Activated T-cell treated with anti-CD3 and anti-CD28 coated beads for 4 hours (primary cell): ENCODE data around the gene TAF4B.
"Not testable (repeated sequence)": the region's sequence is repeated elsewhere in the genome, so short reads cannot be mapped to it uniquely, and the experiment has no call there.

Experiments used
- DNase-seq: peaks from one replicate; pipeline ENCODE4 v3.0.0-alpha.2; 2020

The TAF4B gene

DNA sequence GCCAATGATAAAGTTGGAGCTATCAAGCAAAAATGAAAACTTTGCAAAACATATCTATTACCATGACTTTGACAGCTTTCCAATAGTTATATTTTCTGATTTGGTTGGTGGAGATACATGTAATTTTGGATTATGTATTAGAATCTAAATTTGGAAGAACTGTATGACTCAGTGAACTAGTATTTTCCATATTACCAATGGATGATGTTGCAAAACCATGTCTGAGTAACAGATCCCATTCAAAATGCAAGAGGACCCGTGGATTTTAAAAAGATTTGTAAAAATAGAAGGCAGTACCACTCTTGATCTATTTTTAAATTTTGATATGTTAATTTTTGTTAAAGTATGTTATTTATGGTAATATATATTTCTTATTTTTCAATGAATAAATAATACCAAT, 83.0 kb downstream of the TAF4B start:
- DNase-seq: no peak

DNA sequence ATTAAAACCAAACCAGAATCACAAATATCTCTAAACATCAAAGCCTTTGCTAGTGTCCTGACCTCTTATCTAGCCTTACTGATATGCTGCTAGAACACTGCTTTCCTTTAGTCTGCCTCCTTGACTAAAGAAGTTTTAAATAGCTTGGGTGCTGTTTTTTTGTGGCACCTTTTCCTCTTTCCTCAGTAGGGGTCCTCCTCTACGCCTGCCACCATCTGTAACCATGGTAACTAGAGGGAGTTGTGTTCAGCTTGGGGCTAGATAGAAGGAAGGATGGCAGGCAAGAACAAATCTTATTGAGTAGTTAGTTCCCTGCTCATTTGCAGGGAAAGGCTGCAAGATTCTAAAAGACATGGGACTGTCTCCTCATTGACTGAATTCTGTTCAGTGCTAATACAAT, 86.0 kb downstream of the TAF4B start:
- DNase-seq: no peak

DNA sequence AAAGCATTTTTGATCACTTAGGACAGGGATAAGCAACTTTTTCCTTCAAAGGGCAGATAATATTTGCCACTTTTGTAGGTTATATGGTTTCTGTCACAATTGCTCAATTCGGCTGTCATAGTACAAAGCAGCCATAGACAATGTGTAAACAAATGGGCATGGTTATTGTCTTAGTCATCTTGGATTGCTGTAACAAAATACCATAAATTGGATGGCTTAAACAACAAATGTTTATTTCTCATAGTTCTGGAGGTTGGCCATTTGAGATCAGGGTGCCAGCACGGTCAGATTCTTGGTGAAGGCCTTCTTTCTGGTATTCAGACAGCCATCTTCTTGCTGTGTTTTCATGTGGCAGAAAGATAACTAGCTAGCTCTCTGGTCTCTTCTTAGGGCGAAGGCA, 91.2 kb downstream of the TAF4B start:
- DNase-seq: no peak

DNA sequence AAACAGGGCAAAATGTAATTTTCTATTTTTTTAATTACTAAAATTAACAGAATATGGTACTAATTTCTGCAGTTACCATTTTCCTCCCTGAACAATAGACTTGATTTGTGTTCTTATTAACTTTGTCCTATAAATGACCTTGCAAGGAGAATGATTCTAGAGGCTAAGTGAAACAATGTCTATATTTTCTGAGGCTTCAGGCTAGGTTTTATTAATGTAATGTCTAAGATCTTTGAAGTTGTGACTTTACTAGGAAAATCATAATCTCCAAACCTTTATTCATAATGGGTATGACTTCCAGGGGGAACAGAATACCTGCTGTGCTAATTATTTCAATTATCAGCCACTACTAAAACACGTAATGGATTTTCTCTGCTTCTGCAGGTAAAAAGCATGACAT, 94.4 kb downstream of the TAF4B start:
- DNase-seq: no peak

DNA sequence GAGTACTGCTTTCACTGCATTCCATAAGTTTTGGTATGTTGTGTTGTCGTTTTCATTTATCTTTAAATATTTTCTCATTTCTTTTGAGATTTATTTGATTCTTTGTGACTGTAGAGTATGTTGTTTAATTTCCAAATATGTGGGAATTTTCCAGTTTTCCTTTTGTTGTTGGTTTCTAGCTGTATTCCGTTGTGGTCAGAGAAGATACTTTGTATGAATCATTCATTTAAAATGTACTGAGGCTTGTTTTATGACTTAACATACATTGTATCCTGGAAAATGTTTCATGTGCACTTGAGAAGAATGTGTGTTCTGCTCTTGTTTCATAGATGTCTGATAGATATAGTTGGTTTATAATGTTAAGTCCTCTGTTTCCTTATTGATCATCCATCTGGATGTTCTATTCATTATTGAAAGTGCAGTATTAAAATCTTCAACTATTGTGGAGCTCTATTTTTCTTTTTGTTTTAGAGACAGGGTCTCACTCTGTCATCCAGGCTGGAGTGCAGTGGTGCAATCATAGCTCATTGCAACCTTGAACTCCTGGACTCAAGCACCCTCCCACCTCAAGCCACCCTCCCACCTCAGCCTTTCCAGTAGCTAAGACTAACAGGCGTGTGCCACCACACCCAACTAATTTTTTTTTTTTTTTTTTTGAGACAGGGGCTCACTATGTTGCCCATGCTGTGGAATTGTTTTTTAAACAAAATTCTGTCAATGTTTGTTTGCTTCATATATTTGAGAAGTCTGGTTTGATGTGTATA, 96.8 kb downstream of the TAF4B start:
- DNase-seq: no peak

DNA sequence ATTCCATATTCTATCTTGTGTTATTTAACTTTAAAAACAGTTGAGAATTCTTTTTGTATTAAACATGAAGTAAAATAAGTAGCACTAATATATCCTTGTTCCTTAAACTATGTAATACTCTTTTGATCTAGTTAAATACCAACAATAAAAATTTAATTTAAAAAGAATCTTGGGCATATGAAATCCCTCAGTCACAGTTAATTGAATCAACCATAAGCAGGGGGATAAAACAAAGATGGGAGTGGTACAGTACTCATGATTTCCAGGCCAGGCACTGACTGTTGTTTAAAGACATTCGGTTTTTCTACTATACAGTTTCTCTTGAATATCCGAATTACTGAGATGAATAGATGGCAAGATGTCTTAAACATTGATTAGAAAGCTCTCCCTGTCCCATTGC, 99.5 kb downstream of the TAF4B start:
- no peak for DNase-seq

DNA sequence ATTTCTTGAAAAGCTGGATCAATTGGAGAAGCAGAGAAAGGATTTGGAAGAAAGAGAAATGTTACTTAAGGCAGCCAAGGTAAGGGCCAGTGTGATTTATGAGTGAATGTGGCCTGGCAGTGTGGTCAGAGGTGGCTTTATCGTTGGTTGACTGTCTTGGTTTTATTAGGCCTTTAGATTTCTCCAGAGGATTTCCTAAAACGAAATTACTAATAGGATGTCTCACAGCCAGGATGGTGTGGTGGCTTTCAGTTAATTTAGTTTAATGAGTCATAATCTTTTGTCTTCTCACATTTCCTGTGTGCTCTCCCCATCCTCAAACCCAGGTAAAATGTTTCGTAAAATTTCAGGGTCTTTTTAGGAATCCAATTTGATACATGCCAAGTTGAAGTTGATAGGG, 100.8 kb downstream of the TAF4B start:
- DNase-seq: no peak

DNA sequence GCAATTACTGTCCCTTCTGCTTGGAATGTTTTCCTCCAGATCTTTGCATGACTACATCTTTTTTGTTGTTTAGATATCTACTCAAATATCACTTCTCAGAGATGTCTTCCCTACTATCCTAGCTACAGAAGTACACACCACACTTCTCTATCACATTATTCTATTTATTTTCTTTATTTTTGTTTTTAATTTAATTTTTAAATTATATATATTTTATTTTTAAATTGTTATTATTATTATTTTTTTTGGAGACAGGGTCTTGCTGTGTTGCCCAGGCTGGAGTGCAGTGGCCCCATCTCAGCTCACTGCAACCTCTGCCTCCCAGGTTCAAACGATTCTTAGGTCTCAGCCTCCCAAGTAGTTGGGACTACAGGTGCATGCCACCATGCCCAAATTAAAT, 106.7 kb downstream of the TAF4B start:
- DNase-seq: no peak

DNA sequence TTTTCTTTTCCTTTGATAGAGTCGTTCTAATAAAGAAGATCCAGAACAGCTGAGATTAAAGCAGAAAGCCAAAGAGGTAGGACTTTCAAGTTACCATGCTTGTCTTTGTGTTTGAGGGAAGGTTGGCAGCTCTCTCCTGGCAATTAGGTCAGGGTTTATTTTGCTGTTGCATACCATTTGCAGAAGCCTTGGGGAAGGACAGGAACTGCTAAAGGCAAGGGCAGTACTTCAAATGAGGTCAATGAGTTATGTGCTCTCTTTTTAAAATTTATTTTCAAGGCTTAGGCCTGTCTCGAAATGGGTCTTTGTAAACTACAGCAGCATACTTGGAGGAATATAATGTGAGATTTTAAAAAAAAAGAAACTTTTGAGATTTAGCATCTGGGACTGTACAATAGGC, 108.9 kb downstream of the TAF4B start:
- DNase-seq: no peak

DNA sequence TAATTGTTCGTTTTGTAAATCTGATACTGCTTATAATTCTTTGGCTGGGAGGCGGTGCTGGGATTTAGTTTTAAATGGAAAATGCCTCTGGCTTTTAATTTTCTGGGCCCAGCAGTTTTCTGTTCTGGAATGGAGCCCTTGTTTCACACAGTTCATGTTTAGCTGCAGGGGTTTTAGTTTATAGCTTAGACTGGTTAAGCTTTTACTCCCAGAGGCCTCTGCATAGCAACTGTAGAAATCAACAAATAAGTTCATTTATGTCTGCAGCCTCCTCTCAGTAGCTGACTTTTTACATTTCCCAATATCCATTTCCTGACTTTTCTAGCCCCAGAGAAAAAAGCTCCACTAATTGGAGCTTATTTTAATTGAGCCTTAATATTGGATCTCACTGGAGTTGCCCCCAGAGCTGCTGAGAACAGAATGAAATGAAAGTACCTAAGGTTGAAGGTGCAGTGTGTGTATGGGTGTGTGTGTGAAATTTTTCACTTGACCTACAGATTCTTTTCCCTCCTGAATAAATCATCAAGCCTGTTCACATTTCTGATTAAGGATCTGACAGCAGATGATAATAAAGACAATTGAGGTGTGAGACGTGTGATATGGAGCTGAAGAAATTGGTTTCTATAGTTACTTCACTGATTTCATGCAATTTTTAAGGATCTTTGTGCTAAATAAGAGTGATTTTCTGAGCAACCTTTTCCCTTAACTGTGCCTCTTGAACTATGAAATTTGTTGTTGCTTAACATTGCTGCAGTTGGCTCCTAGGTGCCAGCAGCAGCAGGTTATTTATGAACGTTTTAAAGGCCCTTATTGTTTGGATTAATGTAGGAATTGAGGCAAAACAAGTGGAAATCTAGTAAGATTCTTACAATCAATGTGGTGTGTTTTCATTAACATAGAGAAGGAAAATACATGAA, 109.6 kb downstream of the TAF4B start:
- DNase-seq: no peak

DNA sequence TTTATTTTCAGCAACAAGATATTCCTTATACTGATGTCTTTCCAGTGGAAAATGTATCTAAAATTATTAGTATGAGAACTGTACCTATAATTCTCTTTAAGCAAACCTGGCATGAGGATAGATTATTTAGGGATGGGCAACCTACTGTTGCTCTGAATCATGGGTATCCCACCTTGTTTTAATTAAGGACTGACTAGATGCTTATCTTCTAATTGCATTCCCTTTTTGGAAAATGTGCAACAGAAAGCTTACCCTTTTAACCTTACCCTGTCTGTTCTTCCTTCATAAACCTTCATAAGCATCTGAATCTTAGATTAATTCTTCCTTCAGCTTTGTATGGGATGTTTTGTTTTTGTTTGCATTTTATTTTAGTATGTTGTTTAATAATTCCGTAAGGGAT, 110.3 kb downstream of the TAF4B start:
- DNase-seq: no peak

DNA sequence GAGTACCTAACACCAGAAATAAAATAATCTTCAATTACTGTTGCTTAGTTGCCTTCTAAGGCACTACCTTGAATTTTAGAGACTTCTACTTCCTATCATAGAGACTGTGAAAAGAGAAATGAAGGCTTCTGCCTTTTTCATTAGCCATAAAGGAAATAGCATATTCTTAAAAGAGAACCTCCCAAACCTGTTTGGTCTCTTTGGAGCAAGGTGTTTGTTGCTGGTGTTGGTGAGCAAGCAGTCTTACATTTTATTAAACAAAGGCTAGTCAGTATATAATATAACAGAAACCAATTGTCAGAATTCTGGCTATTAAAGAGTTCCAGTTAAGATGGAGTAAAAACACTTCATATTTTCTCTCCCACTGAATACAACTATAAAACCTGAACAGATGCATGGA, 116.4 kb downstream of the TAF4B start:
- DNase-seq: no peak

DNA sequence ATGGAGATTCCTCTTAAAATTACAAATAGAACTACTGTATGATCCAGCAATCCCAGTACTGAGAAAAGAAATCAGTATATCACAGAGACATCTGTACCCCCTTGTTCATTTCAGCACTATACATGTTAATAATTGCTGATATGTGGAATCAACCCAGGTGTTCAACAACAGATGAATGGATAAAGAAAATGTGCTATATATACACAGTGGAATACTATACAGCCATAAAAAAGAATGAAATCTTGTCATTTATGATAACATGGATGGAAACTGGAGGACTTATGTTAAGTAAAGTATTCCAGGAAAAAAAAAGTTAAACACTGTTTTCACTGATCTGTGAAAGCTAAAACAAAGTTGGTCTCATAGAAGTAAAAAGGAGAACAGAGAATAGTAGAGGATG, 124.7 kb downstream of the TAF4B start:
- no peak for DNase-seq

DNA sequence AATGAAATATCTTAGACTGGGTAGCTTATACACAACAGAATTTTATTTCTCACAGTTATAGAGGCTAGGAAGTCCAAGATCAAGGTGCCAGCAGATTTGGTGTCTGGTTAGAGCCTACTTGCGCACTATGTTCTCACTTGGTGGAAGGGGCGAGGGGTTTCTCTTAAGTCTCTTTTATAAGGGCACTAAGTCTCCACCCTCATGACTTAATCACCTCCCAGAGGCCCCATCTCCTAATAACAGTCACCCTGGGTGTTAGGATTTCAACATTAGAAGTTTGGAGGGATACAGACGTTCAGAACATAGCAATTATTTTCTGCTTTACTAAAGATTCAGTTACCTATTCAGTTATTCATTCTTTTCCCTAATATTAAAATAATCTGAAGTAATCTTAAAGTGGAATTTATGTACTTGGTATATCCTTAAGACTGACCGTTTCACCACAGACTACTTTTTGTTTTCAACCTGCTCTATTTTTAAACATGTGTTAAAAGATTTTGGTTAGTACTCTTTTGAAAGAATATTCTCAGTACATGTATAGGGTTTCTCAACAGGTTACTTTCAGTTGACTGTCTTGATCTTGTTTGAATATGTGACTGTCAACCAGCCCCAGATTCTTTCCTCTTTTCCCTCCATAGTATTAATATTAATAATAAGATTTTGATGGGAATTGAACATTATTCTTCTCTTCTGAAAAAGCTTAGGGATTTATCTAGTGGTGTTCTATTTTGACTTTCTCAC, 130.0 kb downstream of the TAF4B start:
- DNase-seq: no peak

DNA sequence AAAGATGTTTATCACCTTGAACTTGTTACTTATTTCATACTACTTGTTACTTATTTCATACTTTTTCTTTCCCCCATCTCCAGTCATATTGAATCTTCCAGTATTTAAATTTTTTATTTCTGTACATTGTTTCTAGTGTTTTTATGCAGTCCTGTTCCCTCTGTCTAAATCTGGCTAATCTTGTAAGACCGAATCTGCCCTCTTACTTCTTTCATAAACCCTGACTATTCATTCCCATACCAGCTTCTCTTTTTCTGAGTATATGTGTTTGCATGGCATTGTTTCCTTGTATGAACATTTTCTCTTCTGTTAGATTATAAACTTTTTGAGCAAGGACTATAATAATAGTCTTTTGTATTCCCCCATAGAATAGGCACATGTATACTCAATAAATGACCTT, 131.7 kb downstream of the TAF4B start:
- no peak for DNase-seq

DNA sequence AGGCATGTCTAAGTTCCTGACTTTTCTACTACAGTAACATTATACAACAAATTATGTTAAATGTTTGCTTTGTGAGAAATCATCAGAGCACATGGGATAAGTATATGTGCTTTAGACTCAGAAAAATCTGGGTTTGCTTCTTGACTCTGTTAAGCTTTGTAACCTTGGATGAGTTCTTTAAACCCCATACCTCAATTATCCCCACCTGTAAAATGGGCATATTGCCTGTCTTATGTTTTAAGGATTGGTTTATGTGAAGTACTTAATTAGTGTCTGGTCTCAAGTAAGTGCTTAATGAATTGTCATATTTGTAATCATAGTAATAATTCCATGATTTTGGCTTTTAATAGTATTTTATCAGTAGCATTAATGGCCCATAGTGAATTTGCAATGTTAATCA, 135.8 kb downstream of the TAF4B start:
- DNase-seq: no peak

DNA sequence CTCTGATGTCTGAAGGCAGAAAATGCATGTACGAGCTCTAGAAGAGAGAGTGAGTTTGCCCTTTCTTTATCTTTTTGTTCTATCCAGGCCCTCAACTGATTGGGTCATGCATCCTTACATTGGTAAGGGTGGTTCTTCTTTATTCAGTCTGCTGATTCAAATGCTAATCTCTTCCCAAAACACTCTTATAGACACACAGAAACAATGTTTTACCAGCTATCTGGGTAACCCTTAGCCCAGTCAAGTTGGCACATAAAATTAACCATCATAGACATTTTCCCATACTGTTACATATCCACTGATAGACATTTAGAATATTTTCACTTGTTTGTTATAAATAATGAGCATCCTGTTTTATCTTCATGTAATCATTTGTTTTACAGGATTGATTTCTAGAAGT, 141.2 kb downstream of the TAF4B start:
- DNase-seq: no peak

DNA sequence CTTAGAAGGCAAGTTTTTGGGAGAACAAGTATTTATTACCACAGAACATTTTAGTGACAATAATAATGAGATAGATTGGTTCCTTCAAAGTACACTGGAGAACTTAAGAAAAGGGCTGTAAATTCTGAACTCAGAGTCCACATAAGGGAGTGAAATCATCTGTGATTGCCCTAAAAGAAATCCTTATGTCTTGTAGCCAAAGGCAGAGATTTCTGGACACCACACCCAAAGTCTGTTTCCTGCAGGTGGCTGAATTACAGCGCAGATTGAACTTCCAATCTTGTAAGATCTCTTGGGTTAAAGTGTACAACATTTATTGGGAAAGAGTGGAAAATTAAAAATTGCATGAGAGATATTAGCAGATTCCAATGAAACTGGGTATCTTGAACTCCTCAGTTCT, 143.8 kb downstream of the TAF4B start:
- DNase-seq: no peak

DNA sequence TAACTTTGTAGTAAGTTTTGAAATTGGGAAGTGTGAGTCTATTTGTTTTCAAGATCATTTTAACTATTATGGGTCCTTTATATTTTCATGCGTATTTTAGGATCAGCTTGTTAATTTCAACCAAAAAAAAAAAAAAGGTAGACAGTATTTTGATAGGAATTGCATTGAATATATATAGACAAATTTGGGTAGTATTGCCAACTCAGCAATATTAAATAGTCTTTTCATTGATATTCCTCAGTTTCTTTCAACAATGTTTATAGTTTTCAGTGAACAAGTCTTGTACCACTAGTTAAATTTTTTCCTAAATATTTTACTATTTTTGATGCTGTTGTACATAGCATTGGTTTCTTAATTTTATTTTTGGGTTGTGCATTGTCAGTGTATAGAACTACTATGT, 149.9 kb downstream of the TAF4B start:
- no peak for DNase-seq

DNA sequence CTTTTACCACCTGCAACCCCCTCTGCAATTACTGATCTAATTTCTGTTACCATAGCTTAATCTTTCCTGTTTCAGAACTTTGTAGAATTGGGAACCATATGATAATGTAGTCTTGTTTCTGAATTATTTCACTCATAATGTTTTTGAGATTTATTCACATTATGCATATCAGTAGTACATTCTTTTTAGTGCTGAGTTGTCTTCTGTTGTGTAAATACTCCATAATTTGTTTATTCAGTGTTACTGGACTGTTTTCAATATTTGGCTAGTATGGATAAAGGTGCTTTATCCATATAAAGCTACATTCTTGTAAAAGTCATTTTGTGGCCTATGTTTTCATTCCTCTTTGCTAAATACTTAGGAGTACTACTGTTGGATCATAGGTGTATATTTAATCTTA, 152.5 kb downstream of the TAF4B start:
- DNase-seq: no peak

DNA sequence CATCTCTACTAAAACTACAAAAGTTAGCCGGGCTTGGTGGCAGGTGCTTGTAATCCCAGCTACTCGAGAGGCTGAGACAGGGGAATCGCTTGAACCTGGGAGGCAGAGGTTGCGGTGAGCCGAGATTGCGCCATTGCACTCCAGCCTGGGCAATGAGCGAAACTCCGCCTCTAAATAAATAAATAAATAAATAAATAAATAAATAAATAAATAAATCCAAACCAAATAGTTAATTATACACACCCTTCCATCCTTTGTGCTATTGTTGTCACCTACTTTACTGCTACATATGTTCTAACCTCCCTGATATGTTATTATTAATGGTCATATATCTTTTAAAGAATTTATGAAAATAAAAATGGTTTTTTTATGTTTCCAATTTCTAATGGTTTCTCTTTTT, 155.3 kb downstream of the TAF4B start:
- DNase-seq: not testable (repeated sequence)

DNA sequence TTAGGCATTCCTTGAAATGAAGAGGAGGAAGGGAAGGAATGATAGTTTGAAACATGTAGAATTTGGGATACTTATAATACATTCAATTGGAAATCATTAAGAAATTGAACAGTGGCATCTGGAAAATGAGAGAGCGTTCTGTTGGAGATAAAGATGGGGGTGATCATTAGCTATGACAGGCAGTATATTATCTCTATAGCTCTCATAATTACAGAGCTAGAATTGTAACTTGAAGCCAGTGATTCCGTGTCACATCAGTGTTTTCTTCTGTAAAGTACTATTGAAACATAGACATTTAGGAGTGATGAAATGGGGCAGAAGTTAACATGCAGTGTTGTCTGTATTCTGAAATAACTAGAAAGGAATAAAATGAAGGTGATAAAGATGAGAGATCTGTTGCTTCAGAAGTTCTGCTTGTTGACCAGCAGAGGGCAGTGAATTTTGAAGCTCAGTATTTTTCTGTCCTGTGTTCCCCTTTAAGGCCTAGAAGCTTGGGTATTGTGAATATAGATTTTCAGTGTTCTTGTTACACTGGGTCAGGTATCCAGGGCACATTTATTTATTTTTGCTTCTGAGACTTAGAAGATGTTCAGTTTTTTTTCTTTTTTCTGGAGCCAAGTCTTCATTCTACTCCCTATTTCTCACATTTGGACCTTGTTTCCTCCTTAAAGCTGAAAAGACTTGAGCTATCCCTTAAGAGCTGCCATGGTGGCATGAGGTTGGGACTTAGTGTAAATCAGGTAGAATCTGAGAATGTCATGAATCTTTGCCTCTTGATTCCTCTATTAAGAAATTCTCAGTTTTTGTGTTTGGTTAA, 157.4 kb downstream of the TAF4B start:
- no peak for DNase-seq

DNA sequence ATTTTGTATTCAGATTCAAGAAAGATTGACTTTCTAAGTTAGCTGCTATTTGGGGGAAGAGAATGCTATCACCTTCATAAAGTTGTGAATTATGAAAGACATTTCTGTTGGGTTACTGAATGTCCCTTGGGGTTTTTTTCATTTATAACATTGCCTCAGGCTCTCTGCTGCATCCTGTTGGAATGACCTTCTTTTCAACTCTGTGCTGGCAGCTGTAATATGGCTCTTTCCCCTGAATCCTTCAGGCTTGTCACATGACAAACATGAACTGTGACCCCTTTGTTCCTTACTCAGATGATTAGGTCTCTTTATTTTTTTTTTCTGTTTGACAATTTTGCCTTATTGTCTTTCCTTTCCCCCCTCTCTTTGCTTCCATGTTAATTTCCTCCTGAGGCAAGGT, 159.8 kb downstream of the TAF4B start:
- DNase-seq: no peak
